NCI-H2196 (cell line): ENCODE measurements around the gene RCAN1.

Experiments used
- DNase-seq: peaks from one replicate; lab custom pipeline; 2025; ENCODE audit not compliant: unreplicated experiment; lab: John Stamatoyannopoulos, UW

RCAN1 gene

DNA sequence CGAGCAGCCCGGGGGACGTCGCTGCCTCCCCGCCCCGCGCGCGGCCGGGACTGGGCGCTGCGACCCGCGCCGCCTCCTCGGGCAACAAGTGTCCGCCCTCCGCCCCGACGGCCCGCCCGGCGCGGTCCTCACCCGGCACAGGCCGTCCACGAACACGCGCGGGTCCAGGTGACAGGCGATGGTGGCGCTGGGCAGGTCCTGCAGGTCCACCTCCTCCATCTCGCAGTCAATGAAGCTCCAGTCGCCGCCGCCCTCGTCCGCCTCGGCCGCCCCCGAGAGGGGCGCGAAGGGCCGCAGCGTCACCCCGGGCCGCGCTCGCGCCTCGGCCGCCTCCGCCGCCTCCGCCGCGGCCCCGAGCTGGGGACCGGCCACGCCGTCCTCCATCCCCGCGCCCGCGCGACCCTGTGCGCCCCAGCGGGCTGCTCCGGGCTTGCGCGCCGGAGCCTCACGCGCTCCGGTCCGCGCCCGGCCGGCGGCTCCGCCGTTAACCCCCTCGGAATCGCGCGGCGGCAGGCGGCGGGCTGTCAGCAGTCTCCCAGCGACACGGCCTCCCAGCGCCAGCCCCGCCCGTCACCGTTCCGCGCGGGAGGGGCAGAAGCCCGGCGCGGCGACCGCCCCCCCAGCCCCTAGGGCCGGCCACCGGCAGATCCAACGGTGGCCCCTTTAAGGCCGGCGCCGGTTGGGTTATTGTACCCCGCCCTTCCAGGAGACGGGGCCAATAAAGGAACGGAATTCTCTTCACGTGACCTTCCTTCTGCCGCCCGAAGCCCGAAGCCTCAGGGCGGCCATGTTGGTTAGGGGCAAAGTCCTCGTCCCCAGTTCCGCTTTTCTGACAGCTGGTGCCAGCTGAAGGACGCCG, at the start of gene RCAN1:
Gene RCAN1, minus strand, starts transcription at position 486 of the 859 bp plus-strand sequence. Its CDS starts 102 bp downstream, at position 384.
- peak; percentile 93 for DNase-seq

DNA sequence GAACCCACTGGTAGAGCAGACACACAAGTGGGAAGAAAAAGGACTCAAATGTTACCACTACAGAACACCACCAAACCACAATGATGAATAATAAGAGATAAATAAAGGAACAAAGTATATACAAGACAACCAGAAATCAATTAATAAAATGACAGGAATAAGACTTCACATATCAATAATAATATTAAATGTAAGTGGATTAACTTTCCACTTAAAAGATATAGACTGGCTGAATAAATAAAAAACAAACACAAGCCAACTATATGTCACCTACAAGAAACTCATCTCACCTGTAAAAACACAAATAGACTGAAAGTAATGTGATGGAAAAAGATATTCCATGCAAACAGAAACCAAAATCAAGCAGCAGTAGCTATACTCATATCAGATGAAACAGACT, 46.9 kb upstream of the RCAN1 start:
- DNase-seq, result no peak

DNA sequence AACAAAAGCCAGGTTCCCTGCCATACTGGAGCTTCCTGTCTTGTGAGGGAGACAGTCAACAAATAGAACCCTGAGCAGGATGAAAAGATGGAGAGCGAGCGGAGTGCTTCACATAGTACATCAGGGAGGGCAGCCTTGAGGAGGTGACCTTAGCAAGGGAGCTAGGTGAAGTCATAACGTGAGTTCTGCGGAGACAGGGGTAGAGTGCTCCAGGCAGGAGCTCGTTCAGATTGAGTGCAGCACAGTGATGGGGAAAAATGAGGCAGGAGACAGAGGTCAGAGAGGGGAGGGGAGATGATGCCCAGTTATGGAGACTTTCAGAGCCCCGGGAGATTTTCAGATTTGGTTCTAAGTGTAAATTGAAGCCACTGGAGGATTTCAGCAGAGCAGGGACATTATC, 38.6 kb upstream of the RCAN1 start:
- DNase-seq, result no peak

GRCh38 chr21:34651642-34652041, 36.7 kb upstream of the RCAN1 start:
- DNase-seq, result no peak

DNA sequence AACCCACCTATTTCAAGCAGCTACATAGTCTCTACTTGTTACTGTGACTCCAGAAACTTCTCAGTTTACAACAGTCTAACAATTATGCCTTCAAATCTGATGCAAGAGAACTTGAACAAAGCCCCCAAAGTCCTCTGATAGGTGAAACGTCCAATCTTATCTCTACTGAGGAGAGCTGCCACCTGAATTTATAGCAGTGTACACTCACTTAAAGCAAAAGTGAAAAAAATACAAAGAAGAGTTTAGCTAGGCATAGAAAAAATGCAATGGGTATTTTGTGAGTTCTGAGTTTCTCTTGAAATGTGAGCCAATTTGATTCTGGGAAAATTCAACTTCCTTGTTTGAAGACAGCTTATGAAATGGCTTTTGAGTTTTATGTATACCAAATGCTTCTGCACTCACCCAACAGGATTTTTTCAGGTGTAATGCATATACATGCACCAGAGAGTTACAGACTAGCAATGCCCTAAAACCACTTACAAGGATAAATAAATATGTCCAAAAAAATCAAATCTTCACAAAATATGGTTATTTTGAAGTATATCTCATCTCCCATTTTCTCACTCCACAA, 36.0 kb upstream of the RCAN1 start:
- DNase-seq, result no peak

DNA sequence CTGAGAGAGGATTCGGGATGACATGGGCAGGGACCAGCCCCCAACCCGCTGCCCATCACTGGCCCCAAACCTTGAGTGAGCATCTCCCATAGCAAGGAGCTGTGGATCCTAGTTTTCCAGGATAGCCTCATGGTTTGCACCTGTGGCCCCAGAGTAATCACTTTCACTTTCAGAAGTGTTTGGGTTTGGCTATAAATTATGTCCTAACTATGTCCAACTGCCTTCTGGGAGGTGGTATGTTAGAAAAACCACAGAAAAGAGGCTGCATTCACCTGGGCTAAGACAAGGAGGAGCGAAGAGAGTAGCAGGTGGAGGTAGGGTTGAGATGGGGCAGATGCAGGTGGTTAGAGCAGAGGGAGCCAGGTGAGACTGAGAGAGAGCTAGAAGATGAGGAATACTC, 34.5 kb upstream of the RCAN1 start:
- DNase-seq, result no peak

- peak; percentile 45 for DNase-seq
These were observed 33.9 kb upstream of the RCAN1 start for GRCh38 chr21:34648739-34649297.

DNA sequence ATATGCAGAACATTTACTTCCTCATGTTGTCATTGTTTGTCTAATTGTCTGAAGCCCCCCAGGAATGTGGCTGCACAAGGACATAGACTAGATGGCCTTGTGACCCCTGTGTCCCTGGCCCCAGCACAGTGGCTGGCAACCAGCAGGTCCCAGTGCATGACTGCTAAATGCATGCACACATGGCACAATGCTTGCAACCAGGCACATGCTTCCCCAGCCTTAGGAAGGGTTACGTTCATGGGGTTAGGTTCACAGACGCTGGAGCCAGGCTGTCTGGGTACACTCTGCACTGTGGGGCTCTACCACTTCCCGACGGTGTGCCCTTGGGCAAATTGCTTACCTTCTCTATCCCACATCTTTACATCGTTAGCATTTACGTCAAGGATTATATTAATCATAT, 32.6 kb upstream of the RCAN1 start:
- no peak for DNase-seq

- DNase-seq, result peak; percentile 22
These were observed 29.9 kb upstream of the RCAN1 start for GRCh38 chr21:34644825-34645224.

- no peak for DNase-seq
These were observed 27.5 kb upstream of the RCAN1 start for GRCh38 chr21:34642211-34643075.

- DNase-seq, result no peak
These were observed 25.9 kb upstream of the RCAN1 start for GRCh38 chr21:34640858-34641257.

- DNase-seq, result no peak
These were observed 25.2 kb upstream of the RCAN1 start for GRCh38 chr21:34639882-34640788.

- no peak for DNase-seq
These were observed 24.3 kb upstream of the RCAN1 start for GRCh38 chr21:34639250-34639649.

GRCh38 chr21:34636961-34637360, 22.0 kb upstream of the RCAN1 start:
- no peak for DNase-seq

GRCh38 chr21:34635307-34635706, 20.4 kb upstream of the RCAN1 start:
- no peak for DNase-seq

GRCh38 chr21:34632498-34632897, 17.6 kb upstream of the RCAN1 start:
- DNase-seq, result no peak

DNA sequence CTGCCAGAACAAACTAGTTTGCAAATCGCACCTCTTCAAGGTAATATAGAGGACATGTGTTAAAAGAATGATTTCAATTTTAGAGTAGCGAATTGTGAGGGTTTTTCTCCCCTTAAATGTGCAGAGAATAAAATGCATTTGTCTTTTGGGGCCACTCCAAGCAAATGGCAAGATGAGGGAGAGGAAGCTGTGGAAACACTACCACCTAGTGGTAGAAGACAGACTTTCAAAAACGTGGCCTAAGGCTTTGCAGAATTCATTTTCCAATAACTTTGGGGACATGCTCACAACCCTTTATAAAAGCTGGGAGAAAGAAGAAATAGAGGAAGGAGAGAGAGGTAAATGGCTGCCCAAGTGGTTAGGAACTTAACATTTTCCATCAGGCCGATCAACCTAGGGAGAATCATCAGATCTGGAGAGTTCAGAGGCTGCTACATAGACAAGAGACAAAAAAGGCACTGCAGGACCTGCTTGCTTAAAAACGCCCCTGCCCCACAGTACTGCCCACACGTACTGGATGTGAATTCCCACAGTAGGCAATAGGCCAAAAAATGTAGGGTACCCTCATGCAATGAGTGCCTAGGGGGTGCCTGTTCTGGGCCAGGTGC, 15.7 kb upstream of the RCAN1 start:
- DNase-seq, result peak; percentile 61

- no peak for DNase-seq
These were observed 11.2 kb upstream of the RCAN1 start for GRCh38 chr21:34626131-34626530.

DNA sequence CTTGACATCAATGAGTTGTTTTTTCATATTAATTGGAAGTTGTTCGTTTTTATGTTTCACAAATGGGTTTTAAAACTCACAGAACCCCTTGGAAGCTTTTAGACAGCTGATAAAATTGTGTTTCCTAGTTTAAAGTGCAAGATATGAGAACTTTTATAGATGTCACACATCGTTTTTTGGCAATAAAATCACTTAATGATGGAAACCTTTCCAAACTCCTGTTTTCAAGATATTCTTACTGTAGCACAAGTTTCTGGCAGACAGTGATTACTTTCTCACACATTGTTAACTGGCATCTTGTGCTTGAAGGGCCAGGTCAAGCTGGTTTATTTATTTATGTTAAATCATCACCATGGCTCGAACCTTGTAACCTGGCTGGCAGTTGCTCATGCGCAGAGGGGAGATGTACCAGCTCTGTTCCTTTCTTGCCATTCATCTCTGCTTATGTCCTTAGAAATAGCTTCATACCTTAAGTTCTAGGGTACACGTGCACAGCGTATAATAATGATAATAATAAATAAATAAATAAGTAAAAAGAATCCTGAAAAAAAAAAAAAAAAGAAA, 10.2 kb upstream of the RCAN1 start:
- no peak for DNase-seq

GRCh38 chr21:34623516-34623915, 8.6 kb upstream of the RCAN1 start:
- DNase-seq, result no peak
